Measurements from ENCODE around the gene ETV5.

The ETV5 gene

GRCh38 chr3:186075931-186076567, 32.8 kb downstream of the ETV5 start:
- Mint-ChIP-seq H3K27me3 (no peaks in the 10 kb centered on the region), H3K4me1 (peaks cover 0 to 3% of the 10 kb centered on the region in 2 donors), H3K27ac (no peak overlapping the region), H3K9me3 (peaks cover 3 to 5% of the 10 kb centered on the region in 2 donors), H3K4me3 (no peak overlapping the region), H3K36me3 (peaks cover 3 to 4% of the 10 kb centered on the region in 2 donors)
- DNase-seq (no peak), ATAC-seq (replicated peaks) (no peak)

- ATAC-seq (replicated peaks): no peak
- Mint-ChIP-seq H3K36me3 (peaks cover 3 to 4% of the 10 kb centered on the region in 2 donors), H3K9me3 (peaks cover 3 to 5% of the 10 kb centered on the region in 2 donors)
Observed at GRCh38 chr3:186075489-186075888, 33.4 kb downstream of the ETV5 start.

GRCh38 chr3:186073641-186074040, 35.2 kb downstream of the ETV5 start:
- ATAC-seq (replicated peaks): no peak

More at GRCh38 chr3:186075489-186075888, 33.4 kb downstream of the ETV5 start:
- DNase-seq: no peak
- Mint-ChIP-seq H3K27ac (no peak overlapping the region), H3K4me1 (peaks cover 0 to 7% of the 10 kb centered on the region in 2 donors), H3K4me3 (no peak overlapping the region), H3K27me3 (no peaks in the 10 kb centered on the region)

GRCh38 chr3:186070996-186071395, 37.9 kb downstream of the ETV5 start:
- ATAC-seq (replicated peaks) (no peak), DNase-seq (no peak)
- H3K9me3 Mint-ChIP-seq: peaks cover 3 to 5% of the 10 kb centered on the region in 2 donors
- no peaks in the 10 kb centered on the region for H3K27me3 Mint-ChIP-seq
- peaks cover 3 to 4% of the 10 kb centered on the region in 2 donors for H3K36me3 Mint-ChIP-seq
- H3K27ac Mint-ChIP-seq: no peak overlapping the region
- no peak overlapping the region for H3K4me3 Mint-ChIP-seq
- peaks cover 0 to 17% of the 10 kb centered on the region in 2 donors for H3K4me1 Mint-ChIP-seq

More at GRCh38 chr3:186073641-186074040, 35.2 kb downstream of the ETV5 start:
- Mint-ChIP-seq H3K27ac (no peak overlapping the region), H3K4me1 (peaks cover 0 to 7% of the 10 kb centered on the region in 2 donors), H3K36me3 (peaks cover 3 to 4% of the 10 kb centered on the region in 2 donors), H3K9me3 (peaks cover 3 to 5% of the 10 kb centered on the region in 2 donors), H3K27me3 (no peaks in the 10 kb centered on the region), H3K4me3 (no peak overlapping the region)
- DNase-seq: no peak

- Mint-ChIP-seq H3K4me1 (peaks cover 0 to 17% of the 10 kb centered on the region in 2 donors), H3K27ac (no peak overlapping the region), H3K36me3 (peaks cover 3 to 4% of the 10 kb centered on the region in 2 donors), H3K9me3 (peaks cover 3 to 5% of the 10 kb centered on the region in 2 donors), H3K27me3 (no peaks in the 10 kb centered on the region), H3K4me3 (no peak overlapping the region)
- DNase-seq: no peak
- no peak for ATAC-seq (replicated peaks)
Observed at GRCh38 chr3:186070550-186070949, 38.3 kb downstream of the ETV5 start.

GRCh38 chr3:186070133-186070532, 38.8 kb downstream of the ETV5 start:
- ATAC-seq (replicated peaks) (no peak), DNase-seq (no peak)
- Mint-ChIP-seq H3K4me3 (no peak overlapping the region), H3K36me3 (peaks cover 2 to 3% of the 10 kb centered on the region in 2 donors), H3K4me1 (peaks cover 0 to 17% of the 10 kb centered on the region in 2 donors), H3K27ac (no peak overlapping the region), H3K27me3 (no peaks in the 10 kb centered on the region), H3K9me3 (peaks cover 2 to 5% of the 10 kb centered on the region in 2 donors)

GRCh38 chr3:186069199-186069598, 39.7 kb downstream of the ETV5 start:
- Mint-ChIP-seq H3K27ac (no peak overlapping the region), H3K27me3 (no peaks in the 10 kb centered on the region), H3K4me3 (no peak overlapping the region), H3K4me1 (peaks cover 0 to 17% of the 10 kb centered on the region in 2 donors), H3K36me3 (no peaks in the 10 kb centered on the region), H3K9me3 (peaks cover 0 to 2% of the 10 kb centered on the region in 2 donors)
- ATAC-seq (replicated peaks) (no peak), DNase-seq (no peak)

GRCh38 chr3:186068243-186068552, 40.7 kb downstream of the ETV5 start:
- DNase-seq (no peak), ATAC-seq (replicated peaks) (no peak)
- H3K36me3 Mint-ChIP-seq: no peaks in the 10 kb centered on the region
- H3K27ac Mint-ChIP-seq: no peak overlapping the region
- H3K4me3 Mint-ChIP-seq: no peak overlapping the region
- peaks cover 0 to 17% of the 10 kb centered on the region in 2 donors for H3K4me1 Mint-ChIP-seq
- H3K9me3 Mint-ChIP-seq: no peaks in the 10 kb centered on the region
- H3K27me3 Mint-ChIP-seq: no peaks in the 10 kb centered on the region

GRCh38 chr3:186067360-186068242, 41.3 kb downstream of the ETV5 start:
- peak overlapping the region; percentile 26 to 58 for H3K4me3 Mint-ChIP-seq
- H3K27ac Mint-ChIP-seq: peak overlapping the region; percentile 52
- ATAC-seq (replicated peaks) (peak in 1 of 2 donors; percentile 46), DNase-seq (no peak)
- no peaks in the 10 kb centered on the region for H3K27me3 Mint-ChIP-seq
- H3K9me3 Mint-ChIP-seq: no peaks in the 10 kb centered on the region
- H3K4me1 Mint-ChIP-seq: peaks cover 0 to 17% of the 10 kb centered on the region in 2 donors
- H3K36me3 Mint-ChIP-seq: no peaks in the 10 kb centered on the region

GRCh38 chr3:186060222-186060621, 48.7 kb downstream of the ETV5 start:
- H3K36me3 Mint-ChIP-seq: peaks cover 0 to 2% of the 10 kb centered on the region in 2 donors
- no peaks in the 10 kb centered on the region for H3K4me1 Mint-ChIP-seq
- ATAC-seq (replicated peaks) (no peak), DNase-seq (no peak)
- H3K27ac Mint-ChIP-seq: no peak overlapping the region
- no peak overlapping the region for H3K4me3 Mint-ChIP-seq
- no peaks in the 10 kb centered on the region for H3K9me3 Mint-ChIP-seq
- peaks cover 3 to 7% of the 10 kb centered on the region in 2 donors for H3K27me3 Mint-ChIP-seq

GRCh38 chr3:186059192-186059591, 49.7 kb downstream of the ETV5 start:
- Mint-ChIP-seq H3K36me3 (peaks cover 0 to 2% of the 10 kb centered on the region in 2 donors), H3K9me3 (no peaks in the 10 kb centered on the region), H3K27me3 (peaks cover 3 to 7% of the 10 kb centered on the region in 2 donors), H3K27ac (no peak overlapping the region), H3K4me3 (no peak overlapping the region), H3K4me1 (no peaks in the 10 kb centered on the region)
- no peak for ATAC-seq (replicated peaks)
- no peak for DNase-seq

- Mint-ChIP-seq H3K4me3 (no peak overlapping the region), H3K36me3 (peaks cover 0 to 2% of the 10 kb centered on the region in 2 donors), H3K9me3 (no peaks in the 10 kb centered on the region), H3K27ac (no peak overlapping the region), H3K4me1 (no peaks in the 10 kb centered on the region), H3K27me3 (peaks cover 3 to 7% of the 10 kb centered on the region in 2 donors)
- DNase-seq (no peak), ATAC-seq (replicated peaks) (no peak)
Observed at GRCh38 chr3:186058225-186058624, 50.7 kb downstream of the ETV5 start.

- no peak for DNase-seq
- ATAC-seq (replicated peaks): no peak
- Mint-ChIP-seq H3K9me3 (no peaks in the 10 kb centered on the region), H3K27ac (no peak overlapping the region), H3K27me3 (peaks cover 3 to 7% of the 10 kb centered on the region in 2 donors), H3K4me1 (no peaks in the 10 kb centered on the region), H3K4me3 (no peak overlapping the region), H3K36me3 (peaks cover 0 to 2% of the 10 kb centered on the region in 2 donors)
Observed at GRCh38 chr3:186057594-186057993, 51.3 kb downstream of the ETV5 start.

GRCh38 chr3:186054792-186055352, 54.0 kb downstream of the ETV5 start:
- Mint-ChIP-seq H3K9me3 (no peaks in the 10 kb centered on the region), H3K27me3 (peaks cover under 1 to 1% of the 10 kb centered on the region in 2 donors), H3K27ac (no peak overlapping the region), H3K4me1 (no peaks in the 10 kb centered on the region), H3K36me3 (no peaks in the 10 kb centered on the region), H3K4me3 (no peak overlapping the region)
- ATAC-seq (replicated peaks): no peak
- no peak for DNase-seq

Measured in stimulated activated naive B cell treated with anti-CD40 and anti-IgM and Interleukin-4, amounts not matched to agents 10 μg/mL and 1 μg/mL and 100 μg/mL, for 72 hours (primary cell).